H9 (cell line): ENCODE results near the gene CLDN8. TPM values are rescaled to one million over a fixed set of nuclear protein-coding genes. Genes with fewer than 3 reads are reported as not detected.

Experiments used
- DNase-seq: peaks from one replicate; pipeline ENCODE4 v3.0.0-alpha.2; 2017
- H2AFZ ChIP-seq: one replicate; pipeline ENCODE4 v1.6.1; 2013; ENCODE audit warnings: mild to moderate bottlenecking, low read length, control low read depth, moderate library complexity
- H2AK5ac ChIP-seq: 2 replicates; pipeline ENCODE4 v1.6.1; 2013; ENCODE audit warnings: low read length, control low read depth, mixed read lengths; ENCODE audit not compliant: insufficient read length
- H2BK120ac ChIP-seq: one replicate; pipeline ENCODE4 v1.6.1; 2013; ENCODE audit warnings: low read depth, mild to moderate bottlenecking, low read length, control low read depth, inconsistent platforms; ENCODE audit not compliant: poor library complexity, severe bottlenecking
- H2BK12ac ChIP-seq: 2 replicates; pipeline ENCODE4 v1.6.1; 2013; ENCODE audit warnings: low read length, control low read depth, mixed read lengths, low read depth; ENCODE audit not compliant: insufficient read length
- H2BK15ac ChIP-seq: 2 replicates; pipeline ENCODE4 v1.6.1; 2013; ENCODE audit warnings: low read depth, low read length, control low read depth
- H2BK20ac ChIP-seq: one replicate; pipeline ENCODE4 v1.6.1; 2013; ENCODE audit warnings: low read depth, mild to moderate bottlenecking, low read length, control low read depth, inconsistent platforms; ENCODE audit not compliant: poor library complexity, severe bottlenecking
- H2BK5ac ChIP-seq: 2 replicates; pipeline ENCODE4 v1.6.1; 2013; ENCODE audit warnings: low read length, control low read depth, mixed read lengths; ENCODE audit not compliant: insufficient read length
- H3K14ac ChIP-seq: 2 replicates; pipeline ENCODE4 v1.6.1; 2013; ENCODE audit warnings: low read length, control low read depth; ENCODE audit not compliant: insufficient read depth
- H3K18ac ChIP-seq: 2 replicates; pipeline ENCODE4 v1.6.1; 2013; ENCODE audit warnings: low read depth, mild to moderate bottlenecking, mixed read lengths, low read length, control low read depth; ENCODE audit not compliant: insufficient read length
- H3K23ac ChIP-seq: 2 replicates; pipeline ENCODE4 v1.6.1; 2013; ENCODE audit warnings: low read length, control low read depth, mixed read lengths, low read depth; ENCODE audit not compliant: insufficient read length
- H3K23me2 ChIP-seq: 2 replicates; pipeline ENCODE4 v1.6.1; 2013; ENCODE audit warnings: low read depth, mild to moderate bottlenecking, mixed read lengths, low read length, control low read depth; ENCODE audit not compliant: insufficient read length, poor library complexity, severe bottlenecking
- H3K27ac ChIP-seq: 2 replicates; pipeline ENCODE4 v1.5.1; 2013; ENCODE audit warnings: low read length, control low read depth, mixed read lengths, low read depth; ENCODE audit not compliant: insufficient read length
- H3K27me3 ChIP-seq: 2 replicates; pipeline ENCODE4 v1.6.1; 2013; ENCODE audit warnings: low read length, control low read depth, inconsistent platforms; ENCODE audit not compliant: insufficient read depth
- H3K4ac ChIP-seq: 2 replicates; pipeline ENCODE4 v1.6.1; 2013; ENCODE audit warnings: low read depth, mild to moderate bottlenecking, control low read depth, inconsistent platforms, low read length, moderate library complexity
- H3K4me1 ChIP-seq: 2 replicates; pipeline ENCODE4 v1.6.1; 2013; ENCODE audit warnings: low read length, control low read depth, inconsistent platforms; ENCODE audit not compliant: insufficient read depth
- H3K4me2 ChIP-seq: 2 replicates; pipeline ENCODE4 v1.6.1; 2013; ENCODE audit warnings: low read length, control low read depth, mixed read lengths; ENCODE audit not compliant: insufficient read length, insufficient read depth
- H3K56ac ChIP-seq: 2 replicates; pipeline ENCODE4 v1.6.1; 2013; ENCODE audit warnings: low read depth, mild to moderate bottlenecking, mixed read lengths, low read length, control low read depth; ENCODE audit not compliant: insufficient read length
- H3K79me1 ChIP-seq: 2 replicates; pipeline ENCODE4 v1.6.1; 2013; ENCODE audit warnings: low read depth, mild to moderate bottlenecking, moderate library complexity, low read length, control low read depth, inconsistent platforms; ENCODE audit not compliant: insufficient read depth, poor library complexity, severe bottlenecking
- H3K79me2 ChIP-seq: 2 replicates; pipeline ENCODE4 v1.6.1; 2013; ENCODE audit warnings: low read length, control low read depth, inconsistent platforms; ENCODE audit not compliant: insufficient read depth
- H3K9ac ChIP-seq: 2 replicates; pipeline ENCODE4 v1.6.1; 2013; ENCODE audit warnings: low read length, control low read depth, mixed read lengths; ENCODE audit not compliant: insufficient read length; ENCODE audit errors: extremely low read depth
- H3K9me3 ChIP-seq: one replicate; pipeline ENCODE4 v1.6.1; 2013; ENCODE audit warnings: low read depth, low read length, inconsistent platforms; ENCODE audit not compliant: control insufficient read depth
- H3T11ph ChIP-seq: one replicate; pipeline ENCODE4 v1.6.1; 2013; ENCODE audit warnings: mild to moderate bottlenecking, low read length, control low read depth, inconsistent platforms
- H4K20me1 ChIP-seq: one replicate; pipeline ENCODE4 v1.6.1; 2013; ENCODE audit not compliant: control insufficient read depth, insufficient read length, insufficient read depth
- H4K5ac ChIP-seq: 2 replicates; pipeline ENCODE4 v1.6.1; 2013; ENCODE audit warnings: low read depth, mild to moderate bottlenecking, mixed read lengths, low read length, control low read depth; ENCODE audit not compliant: insufficient read length
- H4K8ac ChIP-seq: replicated peaks from 2 replicates; pipeline ENCODE4 v1.6.1; 2013; ENCODE audit warnings: low read length, control low read depth, mixed read lengths, low read depth; ENCODE audit not compliant: insufficient read length
- H4K91ac ChIP-seq: 2 replicates; pipeline ENCODE4 v1.6.1; 2013; ENCODE audit warnings: low read depth, mild to moderate bottlenecking, moderate library complexity, mixed read lengths, low read length, control low read depth; ENCODE audit not compliant: insufficient read length
- H3K27ac Mint-ChIP-seq, 3 experiments: 2 replicates in 2 of 3; 3 replicates in 1 of 3; pipeline ENCODE4 v1.8.0; 2020 to 2021; ENCODE audit warnings: mixed read lengths in 3 of 3, mild to moderate bottlenecking in 1 of 3, moderate library complexity in 1 of 3
- H3K27me3 Mint-ChIP-seq: 2 replicates; pipeline ENCODE4 v1.8.0; 2021; ENCODE audit warnings: low read depth, mild to moderate bottlenecking, moderate library complexity, mixed read lengths
- H3K36me3 Mint-ChIP-seq, 3 experiments: 2 replicates in 2 of 3; 3 replicates in 1 of 3; pipeline ENCODE4 v1.8.0; 2020 to 2021; ENCODE audit warnings: low read depth in 3 of 3, mixed read lengths in 3 of 3; ENCODE audit not compliant: insufficient read depth in 1 of 3
- H3K4me1 Mint-ChIP-seq, 2 experiments: 2 replicates each; pipeline ENCODE4 v1.8.0; 2020; ENCODE audit warnings: mixed read lengths in 2 of 2
- H3K4me3 Mint-ChIP-seq, 2 experiments: 2 replicates in 1 of 2; 3 replicates in 1 of 2; pipeline ENCODE4 v1.8.0; 2020 to 2021; ENCODE audit warnings: mild to moderate bottlenecking in 2 of 2, mixed read lengths in 2 of 2, moderate library complexity in 1 of 2
- H3K9me3 Mint-ChIP-seq, 2 experiments: 2 replicates in 1 of 2; 3 replicates in 1 of 2; pipeline ENCODE4 v1.8.0; 2020; ENCODE audit warnings: mild to moderate bottlenecking in 2 of 2, mixed read lengths in 2 of 2, moderate library complexity in 1 of 2
- CTCF ChIP-seq: fragments of 200-600 bp; sonication (generic); conservative IDR thresholded peaks from 3 replicates; pipeline ENCODE4 v1.8.0; 2021; ENCODE audit warnings: antibody characterized with exemption, mild to moderate bottlenecking
- WGBS: extraction: QIAGEN DNeasy Blood & Tissue Kit; methylation state at CpG from one replicate; pipeline ENCODE4 v1.1.7; 2013; ENCODE audit warnings: missing lambda C conversion rate, low lambda C conversion rate, mixed read lengths; ENCODE audit not compliant: insufficient read length; ENCODE audit errors: extremely low coverage; 5-methylcytosine and 5-hydroxymethylcytosine counted together
- total RNA-seq: library from RNA; stranded (reverse); gene quantifications from 2 replicates; pipeline ENCODE4 v1.2.1, GENCODE V29; 2021

Gene CLDN8
- total RNA-seq, 1 experiment from 2014 or later, result not detected

GRCh38 chr21:30200000-30200399 is 15.9 kb downstream of the CLDN8 start:
- H3K14ac ChIP-seq, result no peak overlapping the region
- no peaks in the 10 kb centered on the region for H3K27me3 ChIP-seq
- no peak overlapping the region for H4K5ac ChIP-seq
- H3K4me1 Mint-ChIP-seq, result no peaks in the 10 kb centered on the region
- no peak overlapping the region for H2BK15ac ChIP-seq
- no peak overlapping the region for H2BK12ac ChIP-seq
- H3K4me2 ChIP-seq, result no peak overlapping the region
- no peak overlapping the region for H2AK5ac ChIP-seq
- H3K36me3 Mint-ChIP-seq, result no peaks in the 10 kb centered on the region; a peak in 1 of 7 replicates
- H3K56ac ChIP-seq, result no peak overlapping the region
- H3K4ac ChIP-seq, result no peak overlapping the region
- H3K79me1 ChIP-seq, result no peaks in the 10 kb centered on the region
- H4K8ac ChIP-seq, result no peak overlapping the region
- H3K18ac ChIP-seq, result no peak overlapping the region
- H4K20me1 ChIP-seq, result no peaks in the 10 kb centered on the region
- H3K9me3 Mint-ChIP-seq, result peaks cover 2 to 6% of the 10 kb centered on the region in 2 experiments; a peak in 1 of 5 replicates
- no peak overlapping the region for H2AFZ ChIP-seq
- H2BK120ac ChIP-seq, result no peak overlapping the region
- H3K4me3 Mint-ChIP-seq, result no peak overlapping the region
- H3T11ph ChIP-seq, result no peak overlapping the region
- no peak overlapping the region for H2BK5ac ChIP-seq
- no peaks in the 10 kb centered on the region for H3K79me2 ChIP-seq
- H3K27ac ChIP-seq, result no peak overlapping the region
- H2BK20ac ChIP-seq, result no peak overlapping the region
- H3K9me3 ChIP-seq, result no peaks in the 10 kb centered on the region
- H3K23ac ChIP-seq, result no peak overlapping the region
- H4K91ac ChIP-seq, result no peak overlapping the region
- H3K9ac ChIP-seq, result no peak overlapping the region
- peaks cover 4% of the 10 kb centered on the region for H3K27me3 Mint-ChIP-seq
- no CpG with 5 or more reads among the region's 2 CpGs for WGBS
- no peaks in the 10 kb centered on the region for H3K4me1 ChIP-seq
- DNase-seq, result no peak
- no peak for TF ChIP-seq CTCF
- no peak overlapping the region for H3K27ac Mint-ChIP-seq
- no peaks in the 10 kb centered on the region for H3K23me2 ChIP-seq
